Small intestine (tissue), 16 donors: ENCODE measurements around the gene NPFFR2. TPM values are rescaled to one million over a fixed set of nuclear protein-coding genes. Genes with fewer than 3 reads are reported as not detected.
A peak's percentile ranks its signal among the peaks of the same experiment; 100 is the strongest.

Experiments
- DNase-seq, 2 donors: peaks; one replicate each; pipeline versions ENCODE4 v3.0.0 to v3.0.0-alpha.2; 2013
- FAIRE-seq: peaks from 2 replicates; lab custom pipeline; 2012; peaks lifted over from hg19 to GRCh38; lab: Jason Lieb, UNC
- H3K27ac ChIP-seq, 3 donors: one replicate each; pipeline ENCODE4 v1.5.1; 2013; ENCODE audit warnings: low read length in 2 of 3, mild to moderate bottlenecking in 2 of 3, control low read depth in 1 of 3, inconsistent platforms in 1 of 3, low read depth in 1 of 3, moderate library complexity in 1 of 3
- H3K27me3 ChIP-seq, 3 donors: one replicate each; pipeline ENCODE4 v1.6.1; 2013; ENCODE audit warnings: low read length in 3 of 3, inconsistent platforms in 1 of 3; ENCODE audit not compliant: control insufficient read depth in 3 of 3, insufficient read depth in 3 of 3
- H3K36me3 ChIP-seq, 3 donors: one replicate each; pipeline ENCODE4 v1.6.1; 2013; ENCODE audit warnings: low read length in 3 of 3, inconsistent platforms in 1 of 3, low read depth in 1 of 3, mild to moderate bottlenecking in 1 of 3, moderate library complexity in 1 of 3; ENCODE audit not compliant: control insufficient read depth in 3 of 3, insufficient read depth in 2 of 3
- H3K4me1 ChIP-seq, 3 donors: one replicate each; pipeline ENCODE4 v1.6.1; 2013; ENCODE audit warnings: low read length in 2 of 3, inconsistent platforms in 1 of 3, low read depth in 1 of 3, mild to moderate bottlenecking in 1 of 3, moderate library complexity in 1 of 3; ENCODE audit not compliant: control insufficient read depth in 3 of 3, insufficient read depth in 2 of 3
- H3K4me3 ChIP-seq, 3 donors: one replicate each; pipeline ENCODE4 v1.5.1; 2013; ENCODE audit warnings: low read length in 3 of 3, control low read depth in 1 of 3, inconsistent platforms in 1 of 3, low read depth in 1 of 3, mild to moderate bottlenecking in 1 of 3, moderate library complexity in 1 of 3
- H3K9me3 ChIP-seq, 2 donors: one replicate each; pipeline ENCODE4 v1.6.1; 2013; ENCODE audit warnings: low read depth in 1 of 2, low read length in 1 of 2; ENCODE audit not compliant: control insufficient read depth in 2 of 2, insufficient read depth in 1 of 2
- WGBS, 3 donors: extraction: QIAGEN DNeasy Blood & Tissue Kit; methylation state at CpG; one replicate each; pipeline ENCODE4 v1.1.7; 2013; 5-methylcytosine and 5-hydroxymethylcytosine counted together
- long read RNA-seq, 10 donors: transcript quantifications; one replicate each; lab custom pipeline, GENCODE V29; 2026
- polyA plus RNA-seq, 4 donors: library from polyadenylated mRNA; stranded (reverse) in 3 of 4; unstranded in 1 of 4; fragments of 200-250 nt in 3 of 4; fragments of 120-200 nt in 1 of 4; gene quantifications; one replicate each; pipeline versions ENCODE4 v1.2.1 to v1.2.3, GENCODE V29; 2013
- donor health status: healthy with polysubstance abuse.
- donor health status: control.
- donor health status: control.
- donor health status: Bipolar disorder and iron deficiency.
- donor health status: healthy.

NPFFR2 gene
- polyA plus RNA-seq = under 1 TPM in 1 of 4 donors, not detected in 3; 0.04 TPM
- long read RNA-seq, donor 1 = 0 reads
- long read RNA-seq, donor 2 = 0 reads
- long read RNA-seq, donor 3 = 0 reads
- long read RNA-seq, donor 4 = 0 reads
- long read RNA-seq, donor 5 = 0 reads
- long read RNA-seq, donor 6 = 0 reads
- long read RNA-seq, donor 7 = 0 reads
- long read RNA-seq, donor 8 = 0 reads
- long read RNA-seq, donor 9 = 0 reads
- long read RNA-seq, donor 10 = 0 reads

DNA sequence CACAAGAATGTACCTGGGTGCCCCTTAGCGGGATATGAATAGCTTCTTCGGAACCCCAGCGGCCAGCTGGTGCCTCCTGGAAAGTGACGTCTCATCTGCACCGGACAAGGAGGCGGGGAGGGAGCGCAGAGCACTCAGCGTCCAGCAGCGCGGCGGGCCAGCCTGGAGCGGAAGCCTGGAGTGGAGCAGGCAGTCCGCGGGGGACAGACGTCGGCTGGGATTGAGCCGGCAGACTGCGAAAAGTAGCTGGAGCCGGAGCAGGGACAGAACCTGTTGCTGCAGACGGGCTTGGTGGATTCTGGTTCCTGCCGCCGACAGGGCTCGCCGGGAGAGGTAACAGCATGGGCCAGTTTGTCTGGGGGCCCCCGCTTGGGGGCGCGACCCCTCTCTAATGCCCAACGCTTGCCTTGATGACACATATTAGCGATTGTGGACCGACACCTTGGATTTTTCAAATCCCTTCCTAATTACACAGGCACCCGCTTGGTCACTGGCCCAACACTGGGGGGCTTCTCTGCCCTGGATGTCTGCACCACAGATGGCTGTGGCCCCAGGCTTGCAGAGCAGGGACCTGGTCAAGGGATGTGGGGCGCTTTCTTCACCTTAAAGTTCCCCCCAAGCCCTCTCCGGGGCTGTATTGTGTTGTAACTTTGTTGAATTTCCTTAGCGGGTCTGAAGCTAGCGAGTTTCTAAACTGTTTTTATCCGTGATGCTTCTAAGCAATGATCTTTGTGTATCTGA is at the start of gene NPFFR2:
TSS of gene NPFFR2 (plus strand) at position 133 of the 741 bp plus-strand sequence. CDS start 96,592 bp downstream, outside the sequence.
- H3K4me3 ChIP-seq = no peak within 1 kb of the TSS
- H3K9me3 ChIP-seq = no peaks in the 10 kb centered on the region
- no peak for FAIRE-seq
- WGBS, 3 donors = 14 to 24% (median 21%) methylated on average over 36 of the region's 36 CpGs
- peak in 1 of 2 donors; percentile 3 for DNase-seq
- no peaks in the 10 kb centered on the region for H3K36me3 ChIP-seq
- peaks cover 0 to 16% (median 0%) of the 10 kb centered on the region in 3 donors for H3K27me3 ChIP-seq
- no peaks in the 10 kb centered on the region for H3K4me1 ChIP-seq
- no peak within 1 kb of the TSS for H3K27ac ChIP-seq

GRCh38 chr4:71992571-71993312 is 39.1 kb upstream of the NPFFR2 start:
- FAIRE-seq = no peak
- no peaks in the 10 kb centered on the region for H3K4me1 ChIP-seq
- H3K27me3 ChIP-seq = no peaks in the 10 kb centered on the region
- H3K9me3 ChIP-seq = peaks cover 0 to 9% of the 10 kb centered on the region in 2 donors
- no peaks in the 10 kb centered on the region for H3K36me3 ChIP-seq
- DNase-seq = no peak
- no peak overlapping the region for H3K4me3 ChIP-seq
- WGBS, 3 donors = 49 to 62% (median 49%) methylated on average over 2 of the region's 2 CpGs
- no peak overlapping the region for H3K27ac ChIP-seq

- Histone ChIP-seq H3K36me3 (no peaks in the 10 kb centered on the region), H3K4me3 (no peak overlapping the region), H3K9me3 (peaks cover 0 to 9% of the 10 kb centered on the region in 2 donors), H3K4me1 (no peaks in the 10 kb centered on the region), H3K27me3 (no peaks in the 10 kb centered on the region), H3K27ac (no peak overlapping the region)
- 76 to 88% (median 79%) methylated on average over 1 of the region's 1 CpG for WGBS, 3 donors
- FAIRE-seq (no peak), DNase-seq (no peak)
These were observed 37.2 kb upstream of the NPFFR2 start for GRCh38 chr4:71994559-71994958.

DNA sequence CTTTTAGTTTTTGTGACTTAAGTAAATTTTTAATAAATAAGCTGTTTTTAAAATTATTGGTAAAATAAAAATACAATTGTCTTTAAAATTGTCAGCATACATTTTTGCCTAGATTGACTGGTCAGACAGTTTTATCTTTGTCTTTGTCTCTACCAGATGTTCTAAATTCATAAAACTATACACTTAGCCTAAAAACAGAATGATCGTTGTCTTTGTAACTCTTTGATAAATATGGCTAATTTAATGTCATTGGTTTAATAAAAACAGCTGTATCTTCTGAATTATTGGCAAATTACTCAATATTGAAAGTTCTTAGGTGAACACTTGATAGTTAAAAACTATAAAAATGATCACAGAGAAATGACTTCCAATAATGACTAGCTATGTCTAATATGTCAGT is 36.5 kb upstream of the NPFFR2 start:
- H3K27me3 ChIP-seq = no peaks in the 10 kb centered on the region
- 86 to 90% (median 89%) methylated on average over 1 of the region's 1 CpG for WGBS, 3 donors
- no peak overlapping the region for H3K27ac ChIP-seq
- H3K36me3 ChIP-seq = no peaks in the 10 kb centered on the region
- no peak overlapping the region for H3K4me3 ChIP-seq
- DNase-seq (no peak), FAIRE-seq (no peak)
- H3K9me3 ChIP-seq = peaks cover 0 to 12% of the 10 kb centered on the region in 2 donors
- H3K4me1 ChIP-seq = no peaks in the 10 kb centered on the region

DNA sequence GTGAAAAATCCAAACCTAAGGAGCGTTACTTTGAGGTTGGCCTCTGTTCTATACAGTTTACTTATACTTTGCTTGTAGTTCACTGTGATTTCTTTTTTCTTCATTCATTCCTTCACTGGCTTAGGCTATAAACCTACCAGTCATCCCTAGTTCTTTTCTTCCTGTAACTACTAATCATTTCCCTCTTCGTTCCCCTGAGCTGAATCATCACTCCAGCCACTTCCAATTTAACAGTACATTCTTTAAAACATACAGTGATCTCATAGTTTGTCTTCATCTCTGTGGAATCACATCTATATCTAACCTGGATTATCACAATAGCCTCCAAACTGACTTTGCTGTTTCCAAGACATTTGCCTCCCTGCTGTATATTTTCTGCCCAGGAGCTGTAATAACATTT is 25.2 kb upstream of the NPFFR2 start:
- Histone ChIP-seq H3K4me3 (no peak overlapping the region), H3K9me3 (no peaks in the 10 kb centered on the region), H3K4me1 (no peaks in the 10 kb centered on the region), H3K27me3 (no peaks in the 10 kb centered on the region), H3K27ac (no peak overlapping the region), H3K36me3 (no peaks in the 10 kb centered on the region)
- DNase-seq = no peak
- 74 to 76% (median 74%) methylated on average over 2 of the region's 2 CpGs for WGBS, 3 donors
- no peak for FAIRE-seq

- FAIRE-seq = no peak
These were observed 19.9 kb upstream of the NPFFR2 start for GRCh38 chr4:72011906-72012305.

GRCh38 chr4:72016011-72016410 is 15.8 kb upstream of the NPFFR2 start:
- no peak for DNase-seq
- WGBS, 3 donors = 67 to 77% (median 73%) methylated on average over 3 of the region's 3 CpGs

More at GRCh38 chr4:72011906-72012305, 19.9 kb upstream of the NPFFR2 start:
- no peak overlapping the region for H3K27ac ChIP-seq
- no peaks in the 10 kb centered on the region for H3K27me3 ChIP-seq
- no peaks in the 10 kb centered on the region for H3K4me1 ChIP-seq
- no peak overlapping the region for H3K4me3 ChIP-seq
- H3K9me3 ChIP-seq = no peaks in the 10 kb centered on the region
- DNase-seq = no peak
- no peaks in the 10 kb centered on the region for H3K36me3 ChIP-seq

GRCh38 chr4:72019688-72020087 is 12.1 kb upstream of the NPFFR2 start:
- no peaks in the 10 kb centered on the region for H3K27me3 ChIP-seq
- no peaks in the 10 kb centered on the region for H3K4me1 ChIP-seq
- 38 to 64% (median 46%) methylated on average over 3 of the region's 3 CpGs for WGBS, 3 donors
- H3K9me3 ChIP-seq = no peaks in the 10 kb centered on the region
- FAIRE-seq = no peak
- no peak overlapping the region for H3K4me3 ChIP-seq
- H3K36me3 ChIP-seq = no peaks in the 10 kb centered on the region
- no peak for DNase-seq
- H3K27ac ChIP-seq = no peak overlapping the region

More at GRCh38 chr4:72016011-72016410, 15.8 kb upstream of the NPFFR2 start:
- FAIRE-seq = no peak
- H3K27me3 ChIP-seq = no peaks in the 10 kb centered on the region
- H3K4me3 ChIP-seq = no peak overlapping the region
- no peaks in the 10 kb centered on the region for H3K36me3 ChIP-seq
- H3K9me3 ChIP-seq = no peaks in the 10 kb centered on the region
- no peaks in the 10 kb centered on the region for H3K4me1 ChIP-seq
- H3K27ac ChIP-seq = no peak overlapping the region
